Dendritic cell treated with granulocyte-macrophage colony-stimulating factor and Interleukin-4, amounts not matched to agents 40 ng/mL and 50 ng/mL, for 4 days (primary cell): ENCODE data around the gene MAPKAP1.

Experiments
- H3K27ac Mint-ChIP-seq: one replicate; pipeline ENCODE4 v1.8.0; 2022; ENCODE audit warnings: mild to moderate bottlenecking, mixed read lengths
- H3K27me3 Mint-ChIP-seq: one replicate; pipeline ENCODE4 v1.8.0; 2022; ENCODE audit warnings: mild to moderate bottlenecking, mixed read lengths
- H3K36me3 Mint-ChIP-seq: one replicate; pipeline ENCODE4 v1.8.0; 2022; ENCODE audit warnings: low read depth, mixed read lengths
- H3K4me1 Mint-ChIP-seq: one replicate; pipeline ENCODE4 v1.8.0; 2022; ENCODE audit warnings: low read depth, mixed read lengths
- H3K4me3 Mint-ChIP-seq: one replicate; pipeline ENCODE4 v1.8.0; 2022; ENCODE audit warnings: mild to moderate bottlenecking, moderate library complexity, mixed read lengths
- H3K9me3 Mint-ChIP-seq: one replicate; pipeline ENCODE4 v1.8.0; 2022; ENCODE audit warnings: mixed read lengths
- intact Hi-C: fragments of 100-400 bp; cut with micrococcal nuclease; formaldehyde crosslinking; loops from one replicate; pipeline ENCODE4 v1.15.0; 2022

The MAPKAP1 gene

DNA sequence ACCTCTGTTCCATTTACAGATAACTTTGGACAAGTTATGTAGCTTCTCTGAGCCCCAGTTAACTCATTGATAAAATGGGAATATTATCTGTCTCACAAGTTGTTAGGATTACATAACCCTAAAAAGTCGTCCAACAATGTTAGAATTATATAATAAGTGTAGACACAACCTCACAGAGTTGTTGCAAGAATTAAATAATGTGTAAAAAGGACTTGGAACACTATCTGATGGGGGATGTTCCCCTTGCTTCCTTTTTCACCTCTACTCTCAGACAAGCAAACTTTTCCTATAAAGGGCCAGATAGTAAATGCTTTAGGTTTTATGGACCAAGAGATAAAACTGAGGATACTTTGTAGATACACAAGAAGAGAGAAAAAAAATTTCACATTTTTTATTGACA is 251.9 kb downstream of the MAPKAP1 start:
- peaks cover 64% of the 10 kb centered on the region for H3K36me3 Mint-ChIP-seq
- H3K9me3 Mint-ChIP-seq, result peaks cover 35% of the 10 kb centered on the region
- no peaks in the 10 kb centered on the region for H3K27me3 Mint-ChIP-seq
- no peak overlapping the region for H3K4me3 Mint-ChIP-seq
- no peaks in the 10 kb centered on the region for H3K4me1 Mint-ChIP-seq
- no peak overlapping the region for H3K27ac Mint-ChIP-seq
- intact Hi-C loops, result no loop called here

DNA sequence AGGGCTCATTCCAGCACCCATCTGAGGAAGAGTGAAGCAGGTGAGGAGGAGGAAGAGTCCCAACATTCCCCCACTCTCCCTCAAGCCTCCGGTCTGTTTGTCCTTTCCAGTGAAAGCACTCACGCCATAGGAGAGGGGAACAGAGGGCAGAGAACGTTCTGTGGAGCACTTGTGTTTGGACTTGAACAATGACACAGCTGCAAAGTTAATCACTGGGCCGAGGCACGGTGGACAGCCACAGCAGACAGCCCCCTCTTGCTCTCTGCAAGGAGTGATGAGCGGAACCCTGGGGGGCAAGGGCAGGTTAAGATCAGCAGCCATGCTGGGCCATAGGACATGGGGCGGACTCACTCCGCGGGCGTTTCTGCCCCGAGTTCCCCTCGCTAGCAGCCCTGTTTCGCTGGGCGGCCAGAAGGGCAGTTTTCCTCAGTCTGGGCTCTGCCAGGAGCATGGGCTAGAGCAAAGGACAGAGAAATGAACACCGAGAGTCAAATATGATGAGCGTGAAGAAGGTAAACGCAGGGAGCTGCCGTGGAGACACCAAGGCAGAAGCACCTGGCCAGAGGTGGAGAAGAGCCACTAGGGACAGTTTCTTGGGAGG is 259.7 kb downstream of the MAPKAP1 start:
- Mint-ChIP-seq H3K4me3 (no peak overlapping the region), H3K9me3 (no peaks in the 10 kb centered on the region), H3K4me1 (no peaks in the 10 kb centered on the region), H3K27ac (no peak overlapping the region), H3K36me3 (peaks cover 67% of the 10 kb centered on the region), H3K27me3 (no peaks in the 10 kb centered on the region)
- intact Hi-C loops, result no loop called here

GRCh38 chr9:125446561-125447094 is 260.4 kb downstream of the MAPKAP1 start:
- intact Hi-C loops, result no loop called here
- no peaks in the 10 kb centered on the region for H3K27me3 Mint-ChIP-seq
- no peaks in the 10 kb centered on the region for H3K9me3 Mint-ChIP-seq
- no peak overlapping the region for H3K4me3 Mint-ChIP-seq
- no peaks in the 10 kb centered on the region for H3K4me1 Mint-ChIP-seq
- H3K36me3 Mint-ChIP-seq, result peaks cover 67% of the 10 kb centered on the region
- no peak overlapping the region for H3K27ac Mint-ChIP-seq

DNA sequence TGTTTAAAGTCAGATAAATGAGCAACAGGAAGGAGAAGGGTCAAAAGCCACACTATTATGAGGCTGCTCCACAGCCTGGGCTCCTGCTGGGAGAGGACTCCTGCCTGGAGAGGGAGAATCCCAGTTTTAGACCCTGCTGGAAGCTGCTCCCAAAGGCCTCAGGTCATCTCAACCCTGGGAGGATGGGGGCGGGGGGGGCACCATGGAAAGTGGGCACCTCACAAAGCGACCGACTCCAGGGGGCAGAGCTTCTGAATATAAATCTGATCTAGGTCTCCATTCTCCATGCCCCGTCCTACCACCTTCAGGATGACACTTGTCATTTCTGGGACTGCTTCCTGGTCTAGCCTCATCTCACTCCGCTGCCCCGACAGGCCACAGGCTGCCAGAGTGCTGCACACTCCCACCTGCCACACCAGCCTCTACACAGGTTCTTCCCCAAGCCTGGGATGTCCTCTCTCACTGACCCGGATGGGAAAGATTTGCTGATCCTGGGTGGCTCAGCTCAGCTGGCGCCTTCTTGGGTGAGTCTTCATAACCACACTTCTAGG is 262.0 kb downstream of the MAPKAP1 start:
- Mint-ChIP-seq H3K27me3 (no peaks in the 10 kb centered on the region), H3K4me1 (no peaks in the 10 kb centered on the region), H3K9me3 (no peaks in the 10 kb centered on the region), H3K36me3 (peaks cover 72% of the 10 kb centered on the region), H3K4me3 (no peak overlapping the region), H3K27ac (no peak overlapping the region)
- intact Hi-C loops, result no loop called here

DNA sequence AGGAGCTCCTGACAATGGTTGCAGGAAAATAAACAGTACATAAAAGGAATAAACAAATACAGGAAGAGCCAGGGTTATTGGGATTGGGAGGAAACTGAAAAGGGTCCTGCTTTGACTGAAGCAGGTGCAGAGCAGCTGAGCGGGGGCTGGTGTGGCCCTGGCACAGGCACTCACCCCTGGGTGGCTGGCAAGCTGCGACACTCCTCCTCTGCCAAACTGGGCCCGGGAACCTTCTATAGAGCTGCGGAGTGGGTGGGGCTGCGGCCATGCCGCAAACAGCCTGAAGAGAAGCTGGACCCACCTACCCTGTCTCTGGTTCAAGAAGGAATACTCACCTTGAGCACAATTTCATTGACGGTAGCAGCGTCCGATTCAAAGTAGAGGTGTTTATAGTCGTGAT is 262.8 kb downstream of the MAPKAP1 start:
- H3K4me3 Mint-ChIP-seq, result no peak overlapping the region
- no peak overlapping the region for H3K27ac Mint-ChIP-seq
- peaks cover 81% of the 10 kb centered on the region for H3K36me3 Mint-ChIP-seq
- H3K27me3 Mint-ChIP-seq, result no peaks in the 10 kb centered on the region
- intact Hi-C loops, result no loop called here
- H3K9me3 Mint-ChIP-seq, result no peaks in the 10 kb centered on the region
- no peaks in the 10 kb centered on the region for H3K4me1 Mint-ChIP-seq

GRCh38 chr9:125443367-125443766 is 263.6 kb downstream of the MAPKAP1 start:
- Mint-ChIP-seq H3K27ac (no peak overlapping the region), H3K4me3 (no peak overlapping the region), H3K9me3 (no peaks in the 10 kb centered on the region), H3K36me3 (peaks cover 87% of the 10 kb centered on the region), H3K27me3 (no peaks in the 10 kb centered on the region), H3K4me1 (no peaks in the 10 kb centered on the region)
- intact Hi-C loops, result no loop called here

- no peaks in the 10 kb centered on the region for H3K4me1 Mint-ChIP-seq
- no peaks in the 10 kb centered on the region for H3K9me3 Mint-ChIP-seq
- no peak overlapping the region for H3K4me3 Mint-ChIP-seq
- intact Hi-C loops, result no loop called here
- no peak overlapping the region for H3K27ac Mint-ChIP-seq
- no peaks in the 10 kb centered on the region for H3K27me3 Mint-ChIP-seq
- peaks cover 87% of the 10 kb centered on the region for H3K36me3 Mint-ChIP-seq
These were observed 264.6 kb downstream of the MAPKAP1 start for GRCh38 chr9:125442452-125442851.

GRCh38 chr9:125440411-125440810 is 266.6 kb downstream of the MAPKAP1 start:
- Mint-ChIP-seq H3K9me3 (no peaks in the 10 kb centered on the region), H3K4me3 (no peak overlapping the region), H3K27me3 (no peaks in the 10 kb centered on the region), H3K36me3 (peaks cover 88% of the 10 kb centered on the region), H3K27ac (no peak overlapping the region), H3K4me1 (no peaks in the 10 kb centered on the region)
- intact Hi-C loops, result no loop called here

DNA sequence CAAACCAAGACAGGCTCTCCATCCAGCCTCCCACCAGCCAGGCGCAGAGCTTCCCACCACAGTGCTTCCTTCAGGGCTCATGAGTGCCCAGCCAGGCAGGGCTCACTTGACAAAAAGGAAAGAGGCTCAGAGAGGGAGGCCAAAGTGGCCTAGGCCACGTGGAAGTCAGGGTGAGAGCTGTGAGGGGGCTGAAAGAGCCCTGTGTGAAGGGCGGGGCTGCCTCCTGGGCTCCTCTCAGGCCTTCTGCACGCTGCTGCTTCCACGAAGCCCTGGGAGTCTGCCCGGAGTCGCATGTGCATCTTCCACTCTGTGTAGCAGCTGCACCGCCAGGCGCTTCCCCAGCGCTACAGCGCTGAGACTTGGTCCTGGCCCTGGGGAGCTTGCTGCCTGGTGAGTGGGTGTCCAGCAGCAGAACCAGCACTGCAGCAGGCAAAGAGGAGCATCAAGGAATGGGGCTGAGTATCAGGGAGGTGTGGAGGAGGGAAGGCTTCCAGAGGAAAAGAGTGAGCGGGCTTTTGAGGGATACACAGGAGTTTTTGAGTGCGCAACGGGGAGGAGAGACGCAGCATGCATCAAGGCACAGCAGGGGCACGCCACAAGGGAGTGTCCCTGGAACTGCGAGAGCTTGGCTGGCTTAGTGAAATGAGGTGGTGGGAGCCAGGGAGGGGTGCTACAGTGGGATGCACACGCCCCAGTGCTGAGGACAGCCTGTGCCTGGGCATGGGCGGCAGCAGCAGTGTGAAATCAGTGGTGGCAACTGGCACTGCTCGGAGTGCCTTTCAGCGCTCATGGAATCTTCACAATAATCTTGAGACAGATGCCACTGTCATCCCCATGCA is 267.4 kb downstream of the MAPKAP1 start:
- intact Hi-C loops, result no loop called here
- Mint-ChIP-seq H3K9me3 (no peaks in the 10 kb centered on the region), H3K36me3 (peaks cover 83% of the 10 kb centered on the region)

DNA sequence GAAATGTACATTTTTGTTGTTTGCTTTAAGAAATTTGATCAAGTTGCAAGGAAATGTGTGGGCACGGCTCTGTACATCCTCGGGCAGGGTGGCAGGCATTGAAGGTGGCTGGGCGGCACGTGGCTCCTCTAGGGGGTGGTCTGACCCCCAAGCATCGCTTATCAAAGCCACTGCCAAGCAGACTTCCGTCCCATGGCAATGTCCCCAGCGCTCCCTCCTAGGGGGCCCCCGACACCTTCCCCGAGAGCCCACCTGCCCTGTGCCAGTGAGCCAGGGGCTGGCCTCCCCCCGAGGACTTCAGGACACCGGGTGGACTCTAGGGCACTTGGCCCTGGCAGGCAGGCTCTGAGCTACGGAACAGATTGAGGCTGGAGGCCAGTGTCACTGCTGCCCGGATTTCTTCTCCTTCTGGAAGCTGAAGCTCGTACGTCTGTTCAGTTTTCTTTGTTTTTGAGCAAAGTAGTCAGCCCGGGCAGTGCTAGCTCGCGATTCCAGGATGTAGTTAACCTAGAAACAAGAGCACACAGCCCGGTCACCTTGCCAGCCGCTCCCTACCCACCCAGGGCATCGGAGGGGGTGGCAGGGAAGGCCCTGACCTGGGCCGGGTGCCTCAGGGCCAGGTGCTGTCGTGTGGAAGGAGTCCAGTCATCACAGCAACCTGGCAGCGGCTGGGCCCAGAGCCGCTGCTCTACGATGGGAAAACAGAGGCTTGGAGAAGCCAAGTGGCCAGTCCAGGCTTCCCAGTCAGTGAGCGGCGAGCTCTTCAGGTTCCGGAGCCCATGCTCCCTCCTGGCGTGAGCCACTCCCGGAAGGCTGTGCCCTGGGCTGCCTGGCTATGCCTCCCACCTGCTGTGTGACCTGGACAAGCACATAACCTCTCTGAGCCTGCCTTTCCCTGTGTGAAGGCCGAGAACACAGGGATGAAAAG is 268.2 kb downstream of the MAPKAP1 start:
- Mint-ChIP-seq H3K4me3 (no peak overlapping the region), H3K36me3 (peaks cover 75% of the 10 kb centered on the region), H3K27ac (no peak overlapping the region), H3K27me3 (peaks cover 2% of the 10 kb centered on the region), H3K4me1 (no peaks in the 10 kb centered on the region), H3K9me3 (no peaks in the 10 kb centered on the region)
- intact Hi-C loops, result no loop called here

More for the DNA sequence above, 267.4 kb downstream of the MAPKAP1 start:
- no peak overlapping the region for H3K4me3 Mint-ChIP-seq
- H3K27ac Mint-ChIP-seq, result no peak overlapping the region
- H3K27me3 Mint-ChIP-seq, result no peaks in the 10 kb centered on the region
- no peaks in the 10 kb centered on the region for H3K4me1 Mint-ChIP-seq

DNA sequence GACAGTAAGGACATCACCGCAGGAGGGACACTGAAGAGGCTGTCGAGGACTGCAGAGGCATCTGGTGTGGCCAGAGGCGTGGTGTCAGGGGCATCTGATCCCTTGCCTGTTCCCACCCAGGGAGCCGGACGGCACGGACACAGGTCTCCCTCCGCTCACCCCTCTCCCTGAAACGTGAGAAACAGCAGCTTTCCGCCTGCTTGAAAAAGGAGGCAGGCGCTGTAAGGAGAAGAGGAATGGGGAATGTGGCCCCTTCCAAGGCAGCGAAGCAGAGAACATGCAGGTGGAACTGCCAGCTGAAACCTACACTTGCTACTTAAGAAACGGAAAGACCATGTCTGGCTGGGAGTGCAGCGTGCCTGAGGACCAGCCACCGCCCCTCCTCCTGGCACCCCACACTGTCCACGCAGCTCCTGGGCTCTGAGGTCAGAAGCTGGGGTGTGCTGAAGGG is 269.2 kb downstream of the MAPKAP1 start:
- Mint-ChIP-seq H3K9me3 (no peaks in the 10 kb centered on the region), H3K4me1 (no peaks in the 10 kb centered on the region), H3K27me3 (peaks cover 2% of the 10 kb centered on the region), H3K36me3 (peaks cover 66% of the 10 kb centered on the region), H3K27ac (no peak overlapping the region), H3K4me3 (no peak overlapping the region)
- intact Hi-C loops, result no loop called here

GRCh38 chr9:125436613-125437443 is 270.2 kb downstream of the MAPKAP1 start:
- H3K36me3 Mint-ChIP-seq, result peaks cover 56% of the 10 kb centered on the region
- intact Hi-C loops, result no loop called here
- peaks cover 2% of the 10 kb centered on the region for H3K27me3 Mint-ChIP-seq
- no peak overlapping the region for H3K4me3 Mint-ChIP-seq
- H3K9me3 Mint-ChIP-seq, result no peaks in the 10 kb centered on the region
- H3K4me1 Mint-ChIP-seq, result no peaks in the 10 kb centered on the region
- H3K27ac Mint-ChIP-seq, result no peak overlapping the region
